IPS-11a (cell line): ENCODE results near the gene SYT17.

Source experiments
- H3K4me3 ChIP-seq: one replicate; pipeline ENCODE4 v1.5.1; 2013; ENCODE audit warnings: low read depth, low read length, control low read depth

SYT17 gene, protein sequence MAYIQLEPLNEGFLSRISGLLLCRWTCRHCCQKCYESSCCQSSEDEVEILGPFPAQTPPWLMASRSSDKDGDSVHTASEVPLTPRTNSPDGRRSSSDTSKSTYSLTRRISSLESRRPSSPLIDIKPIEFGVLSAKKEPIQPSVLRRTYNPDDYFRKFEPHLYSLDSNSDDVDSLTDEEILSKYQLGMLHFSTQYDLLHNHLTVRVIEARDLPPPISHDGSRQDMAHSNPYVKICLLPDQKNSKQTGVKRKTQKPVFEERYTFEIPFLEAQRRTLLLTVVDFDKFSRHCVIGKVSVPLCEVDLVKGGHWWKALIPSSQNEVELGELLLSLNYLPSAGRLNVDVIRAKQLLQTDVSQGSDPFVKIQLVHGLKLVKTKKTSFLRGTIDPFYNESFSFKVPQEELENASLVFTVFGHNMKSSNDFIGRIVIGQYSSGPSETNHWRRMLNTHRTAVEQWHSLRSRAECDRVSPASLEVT

DNA sequence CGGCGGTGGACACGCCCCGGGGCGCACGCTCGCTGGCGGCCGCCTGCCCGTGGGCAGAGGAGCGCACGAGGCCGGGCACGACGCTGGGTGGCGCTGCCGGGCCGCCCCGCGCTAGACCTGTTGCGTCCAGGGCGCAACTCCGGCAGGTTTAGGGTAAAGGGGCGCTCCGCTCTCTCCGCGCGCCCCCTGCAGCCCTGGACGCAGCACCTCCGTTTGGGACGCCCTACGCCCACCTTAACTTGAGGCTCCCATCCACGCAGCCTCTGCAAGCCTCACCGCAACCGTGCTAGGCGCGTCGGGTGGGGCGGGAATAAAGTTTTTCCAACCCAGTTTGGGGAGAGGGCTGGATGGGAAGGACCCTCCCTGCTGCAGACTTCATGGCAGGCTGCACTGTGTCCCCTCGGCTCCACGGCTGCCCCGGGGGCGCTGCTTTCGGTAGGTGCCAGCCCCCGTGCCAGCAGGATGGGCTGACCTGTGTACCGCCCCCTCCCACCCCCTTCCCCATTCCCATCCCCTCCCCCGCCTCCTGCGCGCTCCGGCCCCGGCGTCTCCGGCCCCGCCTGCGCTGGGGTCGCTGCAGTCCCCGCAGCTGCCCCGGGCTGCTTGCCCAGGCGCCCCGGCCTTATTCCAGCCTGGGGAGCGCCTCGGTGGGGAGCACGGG is at the start of gene SYT17:
Gene SYT17 (plus strand): TSS at position 531 of the 661 bp plus-strand sequence. CDS start 407 bp downstream, outside the sequence.
- peak within 1 kb of the TSS; percentile 70 for H3K4me3 ChIP-seq

DNA sequence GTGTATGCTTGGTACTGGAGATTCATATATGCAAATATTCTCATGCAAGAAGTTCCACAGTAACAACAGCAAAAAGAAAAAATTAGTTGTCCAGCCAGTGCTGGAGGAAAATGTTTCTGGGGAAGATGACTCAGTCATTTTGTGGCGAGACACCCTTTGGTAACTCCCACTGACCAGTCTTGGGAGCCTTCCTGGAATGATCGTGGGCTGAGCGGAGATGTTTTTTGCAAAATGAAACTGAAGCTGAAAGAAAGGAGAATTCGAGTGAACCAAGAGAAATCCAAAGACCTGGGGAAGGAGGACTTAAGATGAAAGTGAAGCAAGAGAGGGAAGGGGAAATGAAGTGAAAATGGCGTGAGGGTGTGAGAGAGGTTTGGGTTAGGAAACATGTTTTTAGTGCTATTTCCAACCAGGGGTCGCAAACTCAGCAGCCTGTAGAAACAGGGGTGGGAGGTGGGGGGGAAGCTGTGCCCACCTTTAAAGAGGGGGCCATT is 49.1 kb upstream of the SYT17 start:
- no peak overlapping the region for H3K4me3 ChIP-seq

DNA sequence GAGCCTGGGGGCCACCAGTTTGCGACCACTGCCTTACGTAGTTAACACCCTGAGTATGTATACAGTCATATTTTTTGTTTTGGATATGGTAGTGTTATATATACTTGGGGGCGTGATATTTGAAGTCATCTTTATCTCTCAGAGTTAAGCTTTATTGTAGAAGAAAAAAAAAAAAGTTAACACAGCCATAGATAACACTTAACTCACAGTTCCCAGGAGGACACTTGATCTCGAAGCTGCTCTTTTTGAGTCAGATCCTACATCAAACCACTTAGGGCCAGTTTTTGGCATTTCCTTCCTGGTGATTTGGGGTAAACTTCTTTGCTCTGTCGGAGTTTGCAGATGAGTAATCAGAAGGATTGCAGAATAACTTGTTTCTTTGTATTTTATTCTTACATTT is 48.5 kb upstream of the SYT17 start:
- H3K4me3 ChIP-seq = no peak overlapping the region

GRCh38 chr16:19123535-19124178 is 44.4 kb upstream of the SYT17 start:
- H3K4me3 ChIP-seq = no peak overlapping the region

GRCh38 chr16:19126300-19126699 is 41.7 kb upstream of the SYT17 start:
- H3K4me3 ChIP-seq = no peak overlapping the region

GRCh38 chr16:19127205-19127604 is 40.8 kb upstream of the SYT17 start:
- no peak overlapping the region for H3K4me3 ChIP-seq

GRCh38 chr16:19127674-19128131 is 40.3 kb upstream of the SYT17 start:
- no peak overlapping the region for H3K4me3 ChIP-seq

GRCh38 chr16:19128454-19129200 is 39.4 kb upstream of the SYT17 start:
- H3K4me3 ChIP-seq = no peak overlapping the region

DNA sequence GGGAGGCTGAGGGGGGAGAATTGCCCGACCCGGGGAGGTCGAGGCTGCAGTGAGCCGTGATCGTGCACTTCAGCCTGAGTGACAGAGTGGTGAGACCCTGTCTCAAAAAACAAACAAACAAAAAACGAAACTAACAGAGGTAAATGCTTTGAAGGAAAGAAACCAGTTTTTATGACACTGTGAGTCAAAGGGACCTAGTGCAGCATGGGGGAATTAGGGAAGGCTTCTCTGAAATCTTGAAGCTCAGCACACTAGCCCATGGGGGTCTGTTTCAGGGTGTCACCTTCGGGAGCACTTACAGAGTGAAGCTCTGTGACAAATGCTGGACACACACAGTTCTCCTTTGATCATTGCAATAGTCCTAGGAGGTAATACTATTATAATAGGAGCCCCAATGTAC is 37.7 kb upstream of the SYT17 start:
- no peak overlapping the region for H3K4me3 ChIP-seq

DNA sequence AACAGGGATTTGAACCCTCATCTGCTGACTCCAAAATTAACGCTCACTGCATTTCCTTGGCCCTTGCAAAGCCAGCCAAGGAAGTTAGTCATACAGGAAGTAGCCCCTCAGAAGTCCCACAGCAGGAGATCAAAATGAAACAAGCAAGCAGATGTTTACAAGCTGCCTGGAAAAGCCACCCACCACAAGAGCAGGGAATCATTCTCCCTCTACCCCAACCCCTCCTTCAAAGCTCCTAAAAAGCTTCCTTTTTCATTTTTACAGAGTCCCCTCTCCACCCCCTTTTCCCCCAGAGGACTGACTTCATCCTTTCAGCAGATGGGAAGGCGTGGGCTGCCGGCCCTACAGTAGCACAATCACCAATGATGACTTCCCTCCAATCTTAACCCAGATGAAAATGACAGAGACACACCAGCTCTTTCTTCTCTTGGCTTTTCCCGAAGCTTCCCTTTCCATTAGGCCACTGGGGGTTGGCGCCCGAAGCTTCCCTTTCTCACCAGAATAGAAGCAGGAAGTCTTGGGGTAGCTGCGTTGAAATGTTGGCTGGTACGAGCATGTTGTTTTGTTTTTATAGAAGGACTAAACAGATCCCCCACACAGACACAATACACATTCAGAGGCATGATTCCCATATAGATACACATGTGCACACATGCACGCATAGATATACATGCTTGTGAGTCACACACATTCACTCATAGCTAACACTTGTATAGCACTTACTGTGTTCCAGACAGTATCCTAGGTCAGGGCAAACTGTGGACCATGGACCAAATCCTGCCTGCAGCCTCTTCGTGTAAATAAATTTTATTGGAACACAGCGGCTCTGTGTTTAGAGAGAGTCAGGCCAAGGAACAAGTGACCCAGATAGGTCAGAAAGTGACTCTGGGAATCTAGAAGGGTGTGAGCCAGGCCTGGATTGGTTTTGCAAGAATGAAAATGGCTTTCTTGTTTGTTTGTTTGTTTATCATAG is 36.9 kb upstream of the SYT17 start:
- no peak overlapping the region for H3K4me3 ChIP-seq

DNA sequence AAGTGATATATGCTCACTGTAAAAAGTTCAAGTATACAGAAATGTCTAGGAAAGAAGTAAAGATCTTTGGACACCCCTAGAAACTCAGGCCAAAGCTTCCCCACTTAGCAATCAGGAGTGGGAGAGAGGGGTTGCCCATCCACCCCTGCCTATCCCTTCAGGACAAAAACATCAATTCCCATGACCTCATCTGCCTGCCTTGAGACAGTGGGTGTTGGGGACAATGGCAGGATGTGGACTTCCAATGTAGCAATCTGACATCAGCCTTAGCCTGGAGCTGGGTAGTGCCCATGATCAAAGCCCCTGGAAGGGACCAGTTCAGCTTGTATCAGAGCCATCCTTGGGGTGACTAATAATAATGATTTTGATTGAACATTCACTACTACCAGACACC is 36.2 kb upstream of the SYT17 start:
- no peak overlapping the region for H3K4me3 ChIP-seq

DNA sequence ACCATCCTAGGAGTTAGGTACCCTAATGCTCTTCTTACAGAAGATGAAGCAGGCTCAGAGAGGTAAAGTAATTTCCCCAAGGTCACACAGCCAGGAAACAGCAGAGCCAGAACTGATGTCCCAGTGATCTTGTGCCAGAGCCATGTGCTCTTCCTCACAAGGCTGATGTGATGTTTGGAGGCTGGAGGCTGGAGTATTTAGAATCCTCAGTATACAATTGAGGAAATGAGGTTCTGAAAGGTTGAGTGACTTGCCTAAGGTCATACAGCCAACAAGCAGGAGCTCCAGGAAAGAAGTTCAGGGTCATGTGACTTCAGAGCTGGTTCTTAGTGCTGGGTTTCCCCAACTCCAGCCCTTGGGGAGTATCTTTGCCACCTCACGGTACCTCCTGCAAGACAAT is 35.8 kb upstream of the SYT17 start:
- no peak overlapping the region for H3K4me3 ChIP-seq

DNA sequence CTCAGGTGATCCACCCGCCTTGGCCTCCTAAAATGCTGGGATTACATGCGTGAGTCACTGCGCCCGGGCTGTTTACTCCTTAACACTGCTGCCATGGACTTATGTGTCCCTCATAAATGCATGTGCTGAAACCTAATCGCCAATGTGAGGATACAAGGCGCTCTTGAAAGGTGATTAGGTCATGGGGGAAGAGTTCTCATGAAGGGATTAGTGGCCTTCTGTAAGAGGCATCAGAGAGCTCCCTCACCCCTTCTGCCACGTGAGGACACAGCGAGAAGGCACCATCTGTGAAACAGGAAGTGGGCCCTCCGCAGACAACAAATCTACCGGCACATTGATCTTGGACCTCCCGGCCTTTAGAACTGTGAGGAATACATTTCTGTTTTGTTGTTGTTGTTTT is 35.1 kb upstream of the SYT17 start:
- no peak overlapping the region for H3K4me3 ChIP-seq

- no peak overlapping the region for H3K4me3 ChIP-seq
These were observed 34.4 kb upstream of the SYT17 start for GRCh38 chr16:19133600-19133999.

DNA sequence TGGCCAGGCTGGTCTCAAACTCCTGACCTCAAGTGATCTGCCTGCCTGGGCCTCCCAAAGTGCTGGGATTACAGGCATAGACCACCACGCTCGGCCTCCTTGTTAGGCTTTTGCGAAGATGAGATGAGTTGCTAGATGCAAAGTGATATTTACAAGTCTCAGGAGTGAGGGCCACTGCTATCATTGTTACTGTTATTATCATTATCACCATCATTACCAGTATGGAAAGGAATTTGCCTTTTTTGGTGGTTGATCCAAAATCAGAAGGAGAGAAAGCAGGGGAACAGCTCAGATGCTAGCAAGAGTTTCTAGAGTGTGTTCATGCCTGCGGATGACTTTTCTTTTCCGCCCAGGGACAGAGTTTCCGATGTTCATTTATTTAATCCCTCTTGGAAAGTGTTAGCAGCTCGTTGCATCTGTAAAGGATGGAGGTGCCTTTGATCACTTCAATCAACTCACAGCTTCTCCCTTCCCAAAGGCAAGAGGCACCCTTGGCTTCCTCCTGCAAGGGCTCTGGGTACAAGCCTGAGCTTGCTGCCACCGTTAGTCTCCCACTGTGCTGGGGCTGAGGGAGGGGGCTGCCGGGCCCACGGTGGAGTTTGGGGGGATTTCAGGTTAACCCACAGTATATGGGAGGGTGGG is 32.7 kb upstream of the SYT17 start:
- no peak overlapping the region for H3K4me3 ChIP-seq

- no peak overlapping the region for H3K4me3 ChIP-seq
These were observed 32.1 kb upstream of the SYT17 start for GRCh38 chr16:19135896-19136438.

DNA sequence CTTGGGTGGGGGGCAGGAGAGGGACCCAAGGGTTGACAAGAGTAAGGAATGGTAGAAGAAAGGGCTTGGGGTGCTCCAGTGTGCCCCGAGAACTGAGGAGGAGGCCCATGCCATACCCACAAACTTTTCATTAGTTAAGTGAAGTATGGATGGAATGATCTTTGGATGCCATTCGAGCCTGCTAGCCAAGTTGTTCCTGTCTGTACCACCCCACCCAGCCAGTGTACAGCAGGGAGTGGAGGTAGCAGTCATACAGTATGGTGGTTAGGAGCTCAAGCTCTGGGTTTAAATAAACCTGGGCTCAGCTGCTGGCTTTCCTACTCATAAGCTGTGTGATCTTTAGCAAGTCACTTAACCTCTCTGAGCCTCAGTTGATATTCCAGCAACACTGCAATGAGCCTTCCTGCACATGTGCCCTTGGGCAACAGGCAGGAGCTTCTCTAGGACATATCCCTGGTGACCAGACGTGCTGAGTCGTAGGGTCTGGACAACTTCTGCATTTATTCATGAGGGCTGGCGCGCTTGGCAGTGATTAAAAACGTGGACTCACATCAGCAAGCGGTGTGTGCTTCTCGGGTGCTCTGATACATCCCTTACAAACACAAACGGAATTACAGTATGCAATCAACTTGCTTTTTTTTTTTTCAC is 31.4 kb upstream of the SYT17 start:
- H3K4me3 ChIP-seq = no peak overlapping the region
